ENCODE measurements around the gene AGAP1.

- no peak for TF ChIP-seq CTCF (IDR thresholded peaks at IDR 0.05)
- TF ChIP-seq POLR2A (IDR thresholded peaks at IDR 0.05), result no peak
Observed at GRCh38 chr2:235567842-235568241, 74.0 kb downstream of the AGAP1 start.
